GM21390 (cell line): ENCODE measurements around the gene LLGL2.

Source experiments
- ATAC-seq: cut with Tn5 transposase; IDR thresholded peaks from one replicate; pipeline ENCODE4 v1.9.1; 2021; ENCODE audit not compliant: unreplicated experiment

LLGL2 gene

DNA sequence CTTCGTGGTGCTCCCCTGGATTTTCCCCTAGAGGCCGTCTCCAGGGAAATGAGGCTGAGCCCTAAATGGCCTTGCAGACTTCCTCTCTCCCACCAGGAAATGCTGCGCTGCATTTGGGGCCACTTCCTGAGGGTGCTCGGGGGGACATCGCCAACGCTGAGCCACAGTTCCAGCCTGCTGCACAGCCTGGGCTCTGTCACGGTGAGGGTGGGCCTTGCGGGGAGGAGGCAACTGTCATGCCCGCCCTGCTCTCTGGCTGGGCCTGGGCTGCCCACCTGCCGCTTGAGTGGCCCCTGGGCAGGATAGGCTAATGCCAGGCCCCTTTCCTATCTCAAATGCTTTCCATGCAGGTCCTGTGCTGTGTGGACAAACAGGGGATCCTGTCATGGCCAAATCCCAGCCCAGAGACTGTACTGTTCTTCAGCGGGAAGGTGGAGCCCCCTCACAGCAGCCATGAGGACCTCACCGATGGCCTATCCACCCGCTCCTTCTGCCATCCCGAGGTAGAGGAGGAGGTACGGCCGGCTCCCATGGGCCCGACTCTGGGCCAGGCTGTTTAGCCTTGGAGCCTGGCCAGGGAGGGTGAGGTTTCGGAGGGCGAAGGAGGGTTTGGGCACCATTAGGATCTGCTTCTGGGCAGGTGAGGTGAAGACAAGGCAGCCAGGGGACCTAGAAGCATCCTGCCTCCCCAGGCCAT, 34.4 kb upstream of the LLGL2 start:
- no peak for ATAC-seq

DNA sequence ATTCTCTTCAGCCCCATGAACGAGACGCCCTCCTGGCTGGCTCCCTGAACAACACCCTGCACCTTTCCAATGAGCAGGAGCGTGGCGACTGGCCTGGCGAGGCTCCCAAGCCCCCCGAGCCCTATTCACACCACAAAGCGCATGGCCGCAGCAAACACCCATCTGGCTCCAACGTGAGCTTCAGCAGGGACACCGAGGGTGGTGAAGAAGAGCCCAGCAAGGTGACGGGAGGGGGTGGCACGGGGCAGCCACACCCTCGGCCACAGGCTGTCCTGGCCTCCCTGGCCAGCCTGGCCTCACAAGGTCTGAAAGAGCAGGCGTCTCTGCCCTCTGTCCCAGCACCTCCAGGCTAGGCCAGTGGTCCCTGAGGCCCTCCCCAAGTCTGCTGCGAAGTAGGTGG, 33.8 kb upstream of the LLGL2 start:
- ATAC-seq: no peak

DNA sequence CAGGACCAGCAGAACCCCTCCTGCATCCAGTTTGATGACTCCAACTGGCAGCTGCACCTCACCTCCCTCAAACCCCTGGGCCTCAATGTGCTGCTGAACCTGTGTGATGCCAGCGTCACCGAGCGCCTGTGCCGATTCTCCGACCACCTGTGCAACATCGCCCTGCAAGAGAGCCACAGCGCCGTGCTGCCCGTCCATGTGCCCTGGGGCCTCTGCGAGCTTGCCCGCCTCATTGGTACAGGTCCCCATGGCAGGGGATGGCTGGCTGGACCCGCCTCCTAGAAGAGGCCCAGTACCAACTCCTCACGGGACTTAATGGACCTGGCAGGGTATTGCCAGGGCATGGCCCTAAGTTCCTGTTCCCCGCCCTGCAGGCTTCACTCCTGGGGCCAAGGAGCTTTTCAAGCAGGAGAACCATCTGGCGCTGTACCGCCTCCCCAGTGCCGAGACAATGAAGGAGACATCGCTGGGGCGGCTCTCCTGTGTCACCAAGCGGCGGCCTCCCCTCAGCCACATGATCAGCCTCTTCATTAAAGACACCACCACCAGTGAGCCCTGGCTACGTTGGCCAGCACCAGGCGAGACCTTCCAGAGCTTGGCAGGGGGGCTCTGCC, 32.8 kb upstream of the LLGL2 start:
- ATAC-seq: no peak

DNA sequence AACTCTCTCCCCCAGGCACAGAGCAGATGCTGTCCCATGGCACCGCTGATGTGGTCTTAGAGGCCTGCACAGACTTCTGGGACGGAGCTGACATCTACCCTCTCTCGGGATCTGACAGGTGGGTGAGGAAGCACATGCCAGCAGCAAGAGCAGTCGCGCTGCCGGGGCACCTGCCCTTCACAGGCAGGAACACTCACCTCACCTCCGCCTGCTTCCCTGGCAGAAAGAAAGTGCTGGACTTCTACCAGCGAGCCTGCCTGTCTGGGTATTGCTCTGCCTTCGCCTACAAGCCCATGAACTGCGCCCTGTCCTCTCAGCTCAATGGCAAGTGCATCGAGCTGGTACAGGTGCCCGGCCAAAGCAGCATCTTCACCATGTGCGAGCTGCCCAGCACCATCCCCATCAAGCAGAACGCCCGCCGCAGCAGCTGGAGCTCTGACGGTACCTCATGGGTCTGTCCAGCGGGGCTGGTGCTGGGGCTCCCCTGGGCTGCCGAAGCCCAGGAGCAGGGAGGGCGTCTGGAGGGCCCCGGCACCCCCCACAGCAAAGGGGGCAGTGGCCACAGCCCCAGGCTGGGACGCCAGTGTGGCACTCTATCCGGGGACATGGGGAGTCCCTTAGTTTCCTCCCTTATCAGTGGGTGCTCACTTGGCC, 31.9 kb upstream of the LLGL2 start:
- no peak for ATAC-seq

DNA sequence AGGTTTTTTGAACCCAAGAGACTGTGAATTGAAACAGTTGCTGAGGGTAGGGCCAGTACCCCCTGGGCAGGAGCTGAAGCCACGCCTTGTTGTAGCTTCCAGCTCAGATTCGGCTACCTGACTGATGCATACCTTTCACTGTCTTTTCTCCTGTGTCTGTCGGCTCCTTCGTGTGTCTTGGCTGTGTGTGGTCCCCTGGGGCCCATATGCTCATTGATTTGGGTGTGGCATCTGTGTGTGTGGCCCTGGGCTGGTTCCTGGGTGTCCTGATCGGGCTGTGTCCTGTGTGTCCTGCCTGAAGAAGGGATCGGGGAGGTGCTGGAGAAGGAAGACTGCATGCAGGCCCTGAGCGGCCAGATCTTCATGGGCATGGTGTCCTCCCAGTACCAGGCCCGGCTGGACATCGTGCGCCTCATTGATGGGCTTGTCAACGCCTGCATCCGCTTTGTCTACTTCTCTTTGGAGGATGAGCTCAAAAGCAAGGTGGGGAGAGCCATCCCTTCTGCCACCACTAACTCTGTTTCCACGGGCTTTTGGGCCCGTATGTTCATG, 31.1 kb upstream of the LLGL2 start:
- ATAC-seq: no peak

DNA sequence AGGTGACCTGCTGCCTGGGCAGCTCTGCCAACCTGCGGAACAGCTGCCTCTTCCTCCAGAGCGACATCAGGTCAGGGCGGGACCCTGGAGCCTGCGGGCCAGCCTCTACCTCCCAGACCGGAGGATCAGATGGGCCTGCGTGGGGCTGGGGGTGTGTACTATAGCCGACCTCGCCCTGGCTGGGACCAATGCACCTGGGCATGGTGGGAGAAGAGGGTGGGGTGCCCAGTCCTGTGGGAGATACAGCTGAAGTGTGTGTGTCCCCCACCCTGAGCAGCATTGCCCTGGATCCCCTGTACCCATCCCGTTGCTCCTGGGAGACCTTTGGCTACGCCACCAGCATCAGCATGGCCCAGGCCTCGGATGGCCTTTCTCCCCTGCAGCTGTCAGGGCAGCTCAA, 29.5 kb upstream of the LLGL2 start:
- ATAC-seq: no peak

DNA sequence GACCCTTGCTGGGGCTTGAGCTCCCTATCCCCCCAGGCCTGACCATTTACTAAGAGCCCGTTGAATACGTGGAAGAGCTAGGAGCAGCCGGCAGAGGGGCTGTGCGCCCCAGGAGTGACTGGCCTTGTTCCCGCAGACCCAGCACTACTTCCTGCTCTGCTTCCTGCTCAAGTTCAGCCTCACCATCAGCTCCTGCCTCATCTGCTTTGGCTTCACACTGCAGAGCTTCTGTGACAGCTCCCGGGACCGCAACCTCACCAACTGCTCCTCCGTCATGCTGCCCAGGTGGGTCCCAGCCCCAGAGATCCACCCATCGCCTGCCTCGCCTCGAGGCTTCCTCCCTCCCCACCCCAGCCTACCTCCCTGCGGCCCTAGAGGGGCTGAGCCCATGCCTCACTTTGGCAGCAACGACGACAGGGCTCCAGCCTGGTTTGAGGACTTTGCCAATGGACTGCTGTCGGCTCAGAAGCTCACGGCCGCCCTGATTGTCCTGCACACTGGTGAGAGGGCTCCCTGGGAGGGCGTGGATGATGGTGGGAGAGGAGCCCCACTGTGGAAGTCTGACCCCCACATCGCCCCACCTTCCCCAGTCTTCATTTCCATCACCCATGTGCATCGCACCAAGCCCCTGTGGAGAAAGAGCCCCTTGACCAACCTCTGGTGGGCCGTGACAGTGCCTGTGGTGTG, 27.3 kb upstream of the LLGL2 start:
- no peak for ATAC-seq

DNA sequence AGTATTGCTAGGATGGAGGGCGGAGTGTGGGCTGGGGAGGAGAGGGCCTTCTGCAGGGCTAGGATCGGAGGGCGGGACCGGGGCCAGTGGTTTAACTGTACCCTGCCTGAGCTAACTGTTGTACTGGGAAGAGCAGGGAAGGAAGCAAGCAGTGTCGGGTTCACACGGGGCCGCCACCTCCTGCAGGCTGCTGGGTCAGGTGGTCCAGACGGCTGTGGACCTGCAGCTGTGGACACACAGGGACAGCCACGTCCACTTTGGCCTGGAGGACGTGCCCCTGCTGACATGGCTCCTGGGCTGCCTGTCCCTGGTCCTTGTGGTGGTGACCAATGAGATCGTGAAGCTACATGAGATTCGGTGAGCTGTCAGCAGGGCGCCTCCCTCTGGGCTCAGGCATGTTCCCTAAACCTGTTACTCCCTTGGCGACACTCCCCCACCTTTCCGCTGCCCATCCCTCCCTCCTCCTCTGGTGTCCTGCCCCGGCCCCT, 26.7 kb upstream of the LLGL2 start:
- ATAC-seq: no peak

DNA sequence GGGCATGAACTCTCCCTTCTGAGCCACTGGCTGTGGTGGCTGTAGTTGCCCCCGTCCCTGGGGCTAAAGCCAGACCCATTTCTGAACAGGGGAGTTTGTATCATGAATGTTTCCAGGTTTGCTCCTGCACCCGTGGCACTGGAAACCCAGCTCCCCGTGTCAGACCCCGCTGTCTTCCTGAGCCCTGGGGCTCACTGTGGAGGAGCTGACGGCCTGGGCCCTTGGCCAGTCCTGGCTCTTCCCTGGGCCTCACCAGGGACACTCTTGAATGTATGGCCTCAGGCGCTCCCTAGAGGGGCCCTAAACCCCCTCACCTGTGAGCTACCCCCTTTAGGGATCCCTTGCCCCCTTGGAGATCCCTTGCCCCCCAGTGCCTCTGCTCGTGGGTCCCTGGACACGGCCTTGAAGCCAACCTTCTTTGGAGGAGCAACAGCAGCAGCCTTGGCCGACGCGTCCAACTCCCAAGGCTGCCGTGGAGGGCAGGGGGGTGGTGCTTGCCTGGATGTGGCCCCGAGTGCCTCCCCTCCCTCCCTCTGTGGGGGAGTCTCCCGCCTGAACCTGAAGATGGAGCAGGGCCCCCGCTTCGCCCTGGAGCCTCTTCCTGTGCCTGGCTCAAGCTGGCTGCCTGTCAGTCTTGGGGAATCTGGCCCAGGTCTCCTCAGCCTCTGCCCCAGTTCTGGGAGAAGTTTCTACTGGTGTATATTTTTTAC, 26.0 kb upstream of the LLGL2 start:
- ATAC-seq: no peak

DNA sequence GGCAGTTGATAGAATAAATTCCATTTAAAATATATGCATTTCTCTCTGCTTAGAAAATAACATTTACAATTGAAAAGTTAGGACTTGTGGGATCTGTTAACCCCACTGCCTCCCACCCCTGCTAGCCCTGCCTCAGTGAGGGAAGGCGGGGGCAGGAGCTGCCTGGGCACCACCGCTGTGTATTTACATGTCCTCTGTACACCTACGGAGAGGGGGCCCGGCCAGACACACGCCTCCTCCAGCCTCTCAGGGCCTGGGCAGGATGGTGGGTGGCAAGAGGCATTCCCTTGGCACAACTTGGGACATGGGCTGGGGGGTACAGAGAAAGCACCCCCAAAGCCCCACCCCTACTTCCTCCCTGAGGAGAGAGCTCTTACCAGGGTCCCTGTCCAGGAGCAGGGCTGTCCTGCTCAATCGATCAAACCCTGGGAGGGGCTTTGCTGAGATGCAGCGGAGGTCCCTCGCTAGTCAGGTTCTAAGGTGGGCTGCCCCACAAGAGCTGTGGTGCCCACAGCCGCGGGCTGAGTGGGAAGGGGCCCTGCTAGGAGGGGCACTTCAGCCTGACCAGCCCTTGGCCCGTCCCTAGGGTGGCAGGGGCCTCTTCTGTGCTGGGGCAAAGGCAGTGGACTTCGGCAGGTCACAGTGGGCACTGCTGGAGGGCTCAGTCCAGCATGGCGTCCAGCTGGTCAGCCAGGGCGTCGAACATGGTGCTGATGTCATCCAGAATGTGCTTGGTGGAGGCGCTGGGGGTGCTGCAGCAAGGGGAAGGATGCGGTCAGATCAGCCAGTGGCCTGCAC, 24.9 kb upstream of the LLGL2 start:
- ATAC-seq: no peak

DNA sequence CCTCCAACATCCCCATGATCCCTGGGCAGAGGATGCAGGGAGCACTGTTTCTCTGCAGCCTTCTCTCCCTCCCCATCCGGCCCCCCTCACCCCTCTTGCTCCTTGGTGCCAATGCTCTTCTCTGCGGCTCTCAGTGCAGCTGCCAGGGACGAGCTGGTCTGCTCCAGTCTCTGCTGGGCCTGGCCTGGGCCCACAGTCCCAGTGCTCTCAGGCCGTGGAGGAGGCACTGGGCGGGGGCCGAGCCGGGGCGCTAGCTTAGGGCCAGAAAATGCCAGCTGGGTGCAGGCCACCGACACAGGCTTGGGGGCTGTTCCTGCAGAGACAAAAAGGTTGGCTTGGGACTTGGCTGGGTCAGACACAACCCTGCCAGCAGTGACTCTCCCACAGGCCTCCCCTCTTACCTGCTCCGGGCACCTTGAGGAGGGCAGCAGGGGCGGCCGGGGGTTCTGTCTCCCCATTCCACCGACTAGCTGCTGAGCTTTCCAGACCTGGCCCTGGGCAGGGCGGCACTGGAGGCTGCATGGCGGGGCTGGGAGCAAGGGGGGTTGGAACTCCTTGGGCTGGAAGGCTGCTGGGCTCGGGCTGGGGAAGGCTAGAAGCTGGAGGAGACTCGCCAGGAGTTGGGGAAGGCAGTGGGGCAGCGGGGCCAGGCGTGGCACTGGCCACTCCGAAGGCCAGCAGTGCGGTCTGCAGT, 24.0 kb upstream of the LLGL2 start:
- no peak for ATAC-seq

DNA sequence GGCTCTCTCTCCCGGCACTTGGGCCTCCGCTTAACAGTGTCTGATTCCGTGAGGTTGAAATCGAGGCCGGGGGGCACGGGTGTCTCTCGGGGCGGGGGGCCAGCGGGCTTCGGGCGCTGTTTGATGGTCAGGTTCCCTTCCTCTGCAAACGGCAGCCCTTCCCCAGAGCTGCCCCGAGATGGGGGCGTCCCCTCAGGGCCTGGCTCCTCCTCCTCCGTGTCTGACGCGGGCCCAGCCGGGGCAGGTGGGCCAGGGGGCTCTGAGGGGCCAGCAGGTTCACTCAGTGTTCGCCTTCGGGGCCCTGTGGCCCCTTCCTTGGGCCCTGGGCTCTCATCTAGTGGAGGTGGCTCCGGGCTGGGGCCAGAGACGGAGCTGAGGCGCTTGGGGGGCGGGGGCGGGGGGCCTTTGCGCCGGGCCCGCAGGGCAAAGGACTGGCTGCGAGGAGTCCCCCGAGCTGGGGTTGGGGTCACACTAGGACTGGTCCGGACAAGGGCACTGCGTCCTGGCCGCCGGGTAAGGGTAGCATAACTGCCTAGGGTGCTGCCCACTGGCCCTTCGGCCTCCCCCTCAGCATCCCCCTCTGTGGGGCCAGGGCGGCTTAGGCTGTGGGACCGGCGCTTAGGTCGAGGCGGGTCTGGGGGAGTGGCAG, 23.3 kb upstream of the LLGL2 start:
- no peak for ATAC-seq

DNA sequence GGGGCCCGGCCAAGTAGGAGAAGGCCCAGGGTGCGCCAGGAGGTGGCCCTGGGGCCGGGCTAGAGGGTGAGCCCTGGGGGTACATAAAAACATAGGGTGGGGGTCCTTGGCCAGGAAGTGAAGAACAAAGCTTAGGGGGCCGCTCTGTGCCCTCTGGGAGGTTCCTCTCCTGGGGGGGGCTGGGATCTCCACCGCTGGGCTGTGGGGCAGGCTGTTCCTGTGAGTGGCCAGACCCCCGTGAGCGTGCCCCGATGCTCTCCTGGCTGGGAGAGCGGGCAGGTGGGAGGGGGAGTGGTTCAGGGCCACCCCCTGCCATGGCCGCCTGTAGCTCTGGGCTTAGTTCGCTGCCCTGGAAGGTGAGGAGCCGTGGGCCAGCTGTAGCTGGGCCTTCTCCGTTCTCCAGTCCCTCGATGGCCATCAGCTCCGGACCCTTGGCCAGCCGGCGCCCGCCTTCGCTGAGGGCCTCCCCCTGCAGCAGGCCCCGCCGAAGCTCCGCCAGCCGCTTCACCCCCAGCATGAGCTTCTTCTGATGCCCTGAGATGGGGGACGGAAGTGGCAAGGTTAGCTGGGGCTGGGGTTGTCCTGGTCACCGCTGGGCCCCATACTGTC, 22.7 kb upstream of the LLGL2 start:
- no peak for ATAC-seq

DNA sequence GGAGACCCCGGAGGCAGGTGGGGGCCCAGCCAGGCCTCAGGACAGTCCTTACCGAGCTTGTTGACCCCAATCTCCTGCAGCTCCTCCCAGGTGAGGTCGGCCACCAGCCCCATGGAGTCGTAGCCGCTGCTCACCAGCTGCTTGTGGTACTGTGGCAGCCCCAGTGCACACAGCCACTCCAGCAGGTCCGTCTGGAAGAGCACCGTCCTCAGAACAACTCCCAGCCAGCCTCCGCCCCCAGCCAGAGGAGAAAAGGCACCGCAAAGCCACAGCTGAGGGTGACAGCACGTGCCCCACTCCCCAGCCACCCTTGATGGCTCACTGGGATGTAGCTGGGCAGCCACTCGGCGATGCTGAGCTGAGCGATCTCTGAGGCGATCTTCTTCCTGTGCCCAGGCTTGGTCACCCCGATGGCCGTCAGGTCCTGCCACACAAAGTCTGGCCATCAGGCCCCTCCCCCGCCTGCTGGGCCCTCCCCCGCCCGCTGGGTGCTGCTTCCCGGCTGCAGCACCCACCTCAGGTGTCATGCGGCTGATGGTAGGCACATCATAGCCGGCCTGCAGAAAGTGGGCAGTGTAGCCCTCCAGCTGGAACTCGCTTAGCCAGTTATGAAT, 22.1 kb upstream of the LLGL2 start:
- no peak for ATAC-seq

DNA sequence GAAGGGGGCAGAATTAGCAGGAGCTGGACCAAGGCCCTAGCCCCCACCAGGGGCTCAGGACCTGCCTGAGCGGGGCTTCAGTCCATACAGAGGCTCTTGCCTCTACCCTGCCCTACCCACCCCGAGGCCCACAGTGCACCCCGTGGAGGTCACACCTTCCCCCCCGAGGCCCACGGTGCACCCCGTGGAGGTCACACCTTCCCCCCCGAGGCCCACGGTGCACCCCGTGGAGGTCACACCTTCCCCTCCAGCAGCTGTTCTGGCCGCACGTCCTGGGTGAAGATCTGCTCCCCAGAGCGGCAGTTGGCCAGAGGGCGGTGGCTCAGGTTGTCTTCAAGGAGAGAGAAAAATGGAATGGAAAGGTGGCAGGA, 21.5 kb upstream of the LLGL2 start:
- no peak for ATAC-seq

DNA sequence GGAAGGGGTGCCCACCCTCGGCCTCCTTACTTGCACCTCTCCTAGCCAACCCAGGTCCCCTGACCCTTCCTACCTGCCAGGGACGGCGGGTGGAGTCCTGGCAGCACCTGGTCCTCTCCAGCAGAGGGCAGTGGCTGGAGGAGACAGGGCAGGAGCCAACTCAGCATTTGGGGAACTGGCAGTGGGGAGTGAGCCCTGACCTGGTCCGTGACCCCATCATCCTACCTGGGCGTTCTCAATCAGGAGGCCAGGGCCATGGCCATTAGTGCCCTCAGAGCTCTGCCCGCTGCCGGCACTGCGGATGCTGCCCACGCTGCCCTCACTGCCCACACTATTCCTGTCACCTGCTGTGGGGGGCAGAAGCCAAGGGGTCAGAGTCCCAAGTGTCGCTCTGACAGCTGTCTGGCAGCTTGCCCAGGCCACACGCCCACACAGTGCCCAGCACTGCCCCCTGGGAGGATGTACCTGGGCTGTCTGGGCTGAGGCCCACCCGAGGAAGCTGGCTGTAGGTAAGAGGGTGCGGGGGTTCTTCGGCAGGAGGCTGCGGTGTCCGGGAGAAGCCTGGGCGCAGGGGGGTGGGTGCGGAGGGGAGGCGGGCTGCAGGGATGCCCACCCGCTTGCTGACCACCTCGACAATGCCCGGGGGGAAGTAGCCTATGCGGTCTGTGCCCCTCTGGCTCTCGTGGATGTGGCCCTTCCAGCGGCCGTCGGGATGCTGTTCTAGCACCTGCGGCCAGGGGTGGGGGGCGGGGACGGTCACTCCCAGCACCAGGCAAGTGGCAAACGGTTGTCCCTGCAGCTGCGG, 20.9 kb upstream of the LLGL2 start:
- ATAC-seq: no peak

DNA sequence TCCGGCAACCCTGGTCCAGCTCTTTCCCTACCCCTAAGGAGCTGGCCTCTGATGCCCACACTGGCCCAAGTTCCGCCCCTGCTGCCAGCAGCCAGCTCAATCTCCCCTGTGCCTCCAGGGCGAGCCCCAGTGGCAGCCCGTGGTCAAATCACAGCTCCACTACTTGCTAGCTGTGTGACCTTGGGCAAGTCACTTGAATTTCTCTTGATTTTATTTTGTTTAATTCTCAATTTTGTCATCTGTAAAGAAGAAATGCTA, 20.4 kb upstream of the LLGL2 start:
- no peak for ATAC-seq

DNA sequence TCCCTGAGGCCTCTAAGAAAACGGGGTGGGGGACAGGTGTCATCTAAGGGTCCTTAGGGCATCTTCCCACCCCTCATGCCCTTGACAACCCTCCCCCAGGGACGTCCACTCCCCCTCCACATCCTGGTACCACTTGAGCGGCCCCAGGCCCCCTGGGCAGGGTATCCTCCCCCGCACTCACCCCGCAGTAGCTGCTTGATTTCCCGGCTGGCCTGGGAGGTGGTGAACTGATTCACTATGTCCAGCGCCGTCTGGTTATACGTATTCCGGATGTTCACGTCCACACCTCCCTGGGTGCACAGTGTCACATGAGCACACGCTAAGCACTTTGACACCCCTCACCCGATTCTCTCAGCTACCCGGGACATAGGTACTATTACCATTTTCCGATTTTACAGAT, 19.9 kb upstream of the LLGL2 start:
- no peak for ATAC-seq
